Activated naive CD8-positive, alpha-beta T cell treated with anti-CD3 and anti-CD28 coated beads, Interleukin-2, amount 10 ng/mL, durations not matched to agents 7 days and 5 days (primary cell): Measurements from ENCODE around the gene GAR1. TPM values are rescaled to one million over a fixed set of nuclear protein-coding genes. Genes with fewer than 3 reads are reported as not detected.
"Not testable (repeated sequence)": the region's sequence is repeated elsewhere in the genome, so short reads cannot be mapped to it uniquely, and the experiment has no call there.

Experiments
- ATAC-seq: fragments of 150-1000 bp; cut with Tn5 transposase; one replicate; pipeline ENCODE4 v1.10.0; 2021; ENCODE audit warnings: low read depth, moderate library complexity
- POLR2A ChIA-PET: fragments of 350-600 bp; sonication (Branson Sonifier 250); formaldehyde crosslinking; loops from one replicate; lab custom pipeline; 2021; ENCODE audit warnings: antibody characterized with exemption; lab: Charles Lee
- DNase-seq: peaks from one replicate; pipeline ENCODE4 v3.0.0; 2021
- H3K27ac Mint-ChIP-seq: one replicate; pipeline ENCODE4 v1.8.0; 2022; ENCODE audit warnings: mild to moderate bottlenecking, mixed read lengths
- H3K27me3 Mint-ChIP-seq: one replicate; pipeline ENCODE4 v1.8.0; 2022; ENCODE audit warnings: mild to moderate bottlenecking, moderate library complexity, mixed read lengths
- H3K36me3 Mint-ChIP-seq: one replicate; pipeline ENCODE4 v1.8.0; 2021; ENCODE audit warnings: mild to moderate bottlenecking, mixed read lengths
- H3K4me1 Mint-ChIP-seq: one replicate; pipeline ENCODE4 v1.8.0; 2021; ENCODE audit warnings: mixed read lengths
- H3K4me3 Mint-ChIP-seq: one replicate; pipeline ENCODE4 v1.8.0; 2022; ENCODE audit warnings: mild to moderate bottlenecking, moderate library complexity, mixed read lengths
- H3K9me3 Mint-ChIP-seq: one replicate; pipeline ENCODE4 v1.8.0; 2021; ENCODE audit warnings: mixed read lengths
- total RNA-seq, 2 experiments: library from RNA; stranded (reverse); gene quantifications; one replicate each; pipeline ENCODE4 v1.2.3, GENCODE V29; 2021

Gene GAR1
- 10 to 100 TPM; 18.2 to 22.7 TPM for total RNA-seq

DNA sequence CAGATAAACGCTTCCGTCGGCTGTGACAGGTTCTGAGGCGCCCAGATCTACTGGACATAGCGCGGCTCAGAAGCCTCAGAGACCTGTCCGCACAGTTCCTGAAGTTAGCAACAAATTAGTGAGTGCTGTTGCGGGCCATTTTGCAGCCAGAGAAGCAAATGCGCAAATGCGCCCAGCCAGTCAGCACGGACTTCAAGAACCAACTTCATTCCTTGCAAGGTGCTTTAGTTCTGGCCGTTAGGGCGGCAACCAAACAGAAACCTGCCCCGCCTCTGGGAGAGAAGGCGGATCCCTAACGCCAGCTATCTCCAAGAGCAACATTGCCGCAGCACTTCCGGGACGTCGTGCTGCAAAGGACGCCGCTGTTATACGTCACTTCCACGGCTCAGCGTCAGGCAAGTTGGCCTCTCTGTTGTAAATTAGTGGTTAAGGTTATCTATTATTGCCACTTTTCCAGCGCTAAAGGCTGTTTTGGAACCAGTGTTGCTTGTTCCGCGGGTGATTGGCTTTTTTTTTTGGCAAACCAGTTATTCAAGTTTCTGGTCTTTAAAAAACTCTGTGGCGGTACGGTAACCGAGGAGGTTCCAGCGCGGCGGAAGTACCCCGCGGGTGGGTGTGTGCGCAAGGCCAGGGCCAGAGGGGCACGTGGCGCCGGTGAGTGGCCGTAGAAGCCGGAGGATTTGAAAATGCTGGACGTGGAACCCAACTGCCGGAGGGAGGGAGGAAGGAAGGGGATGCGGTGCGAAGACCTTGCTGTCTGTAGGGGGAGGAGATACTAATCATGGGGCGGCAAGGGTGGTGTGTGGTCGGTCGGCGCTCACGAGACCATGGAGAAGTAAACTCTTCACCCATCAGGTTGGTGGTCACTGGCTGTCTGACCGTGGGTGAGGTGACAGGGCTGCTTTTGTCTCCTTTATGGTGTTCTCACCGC lies at the start of gene GAR1:
GAR1 (plus strand) TSS at position 612 of the 931 bp plus-strand sequence. CDS start 403 bp downstream, outside the sequence.
- H3K27ac Mint-ChIP-seq = peak within 1 kb of the TSS; percentile 99
- H3K4me3 Mint-ChIP-seq = peak within 1 kb of the TSS; percentile 98
- POLR2A ChIA-PET = interaction anchor here (0.5 to 1.5 kb wide), 9 partner anchors 12 to 383 kb away, joined by 3 to 7 read pairs (median 3); partner anchors contain the start of genes ELOVL6, MCUB and RRH
- peaks cover 30% of the 10 kb centered on the region for H3K36me3 Mint-ChIP-seq
- no peaks in the 10 kb centered on the region for H3K27me3 Mint-ChIP-seq
- no peaks in the 10 kb centered on the region for H3K9me3 Mint-ChIP-seq
- peaks cover 39% of the 10 kb centered on the region for H3K4me1 Mint-ChIP-seq
- ATAC-seq (peak; percentile 93), DNase-seq (peak; percentile 83)

DNA sequence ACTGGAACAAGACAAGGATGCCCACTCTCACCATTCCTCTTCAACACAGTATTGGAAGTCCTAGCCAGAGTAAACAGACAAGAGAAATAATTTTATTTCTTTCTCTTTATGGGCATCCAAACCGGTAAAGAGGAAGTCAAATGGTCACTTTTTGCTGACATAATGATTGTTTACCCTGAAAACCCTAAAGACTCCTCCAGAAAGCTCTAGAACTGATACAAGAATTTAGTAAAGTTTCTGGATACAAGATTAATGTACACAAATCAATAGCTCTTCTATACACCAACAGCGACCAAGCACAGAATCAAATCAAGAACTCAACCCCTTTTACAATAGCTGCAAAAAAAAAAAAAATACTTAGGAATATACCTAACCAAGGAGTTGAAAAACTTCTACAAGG lies 33.5 kb upstream of the GAR1 start:
- H3K4me1 Mint-ChIP-seq, POLR2A ChIA-PET, DNase-seq, H3K4me3 Mint-ChIP-seq, H3K36me3 Mint-ChIP-seq, ATAC-seq, H3K9me3 Mint-ChIP-seq, H3K27me3 Mint-ChIP-seq, H3K27ac Mint-ChIP-seq: not testable (repeated sequence)

DNA sequence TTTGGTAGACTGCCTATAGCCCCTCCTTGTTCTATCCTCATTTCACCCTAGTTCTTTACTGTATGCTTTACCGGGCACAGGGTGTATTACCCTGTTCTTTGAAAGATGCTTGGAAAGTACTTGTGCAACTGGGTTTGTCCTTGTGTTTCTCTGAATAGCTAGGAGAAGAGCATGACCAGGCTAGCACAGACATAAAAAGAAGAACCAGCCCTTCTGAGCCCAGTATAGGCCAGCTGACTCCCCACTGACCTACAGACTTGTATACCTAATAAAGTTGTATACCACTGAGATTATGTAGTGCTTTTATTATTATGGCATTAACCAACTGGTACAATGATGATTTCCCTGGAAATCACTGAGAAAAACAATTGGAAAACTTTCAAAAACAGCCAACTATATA lies 28.7 kb upstream of the GAR1 start:
- Mint-ChIP-seq H3K4me1 (no peaks in the 10 kb centered on the region), H3K9me3 (peaks cover 1% of the 10 kb centered on the region), H3K27ac (no peak overlapping the region), H3K36me3 (no peaks in the 10 kb centered on the region), H3K4me3 (no peak overlapping the region), H3K27me3 (peaks cover 9% of the 10 kb centered on the region)
- DNase-seq = no peak
- no peak for ATAC-seq
- POLR2A ChIA-PET = no interaction called here

DNA sequence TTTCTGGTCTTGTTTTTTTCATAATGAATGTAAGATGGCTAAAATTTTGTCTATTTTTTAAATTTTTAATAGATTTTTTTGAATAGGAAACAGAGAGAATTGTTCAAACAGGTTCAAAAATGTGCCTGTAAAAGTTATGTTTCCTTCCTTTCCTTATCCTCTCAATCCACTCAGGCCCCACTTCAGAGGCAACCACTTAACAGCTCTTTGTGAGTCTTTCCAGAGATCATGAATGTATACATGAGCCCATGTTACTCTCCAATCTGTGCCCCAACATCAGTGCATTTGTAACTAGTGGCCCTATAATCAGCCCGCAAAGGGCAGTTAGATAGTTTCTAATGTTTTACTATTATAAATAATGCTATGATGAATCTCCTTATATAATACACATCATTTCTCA lies 27.8 kb upstream of the GAR1 start:
- Mint-ChIP-seq H3K4me1 (no peaks in the 10 kb centered on the region), H3K36me3 (no peaks in the 10 kb centered on the region), H3K27me3 (peaks cover 9% of the 10 kb centered on the region), H3K4me3 (no peak overlapping the region), H3K9me3 (peaks cover 1% of the 10 kb centered on the region), H3K27ac (no peak overlapping the region)
- ATAC-seq (no peak), DNase-seq (no peak)
- POLR2A ChIA-PET = no interaction called here

DNA sequence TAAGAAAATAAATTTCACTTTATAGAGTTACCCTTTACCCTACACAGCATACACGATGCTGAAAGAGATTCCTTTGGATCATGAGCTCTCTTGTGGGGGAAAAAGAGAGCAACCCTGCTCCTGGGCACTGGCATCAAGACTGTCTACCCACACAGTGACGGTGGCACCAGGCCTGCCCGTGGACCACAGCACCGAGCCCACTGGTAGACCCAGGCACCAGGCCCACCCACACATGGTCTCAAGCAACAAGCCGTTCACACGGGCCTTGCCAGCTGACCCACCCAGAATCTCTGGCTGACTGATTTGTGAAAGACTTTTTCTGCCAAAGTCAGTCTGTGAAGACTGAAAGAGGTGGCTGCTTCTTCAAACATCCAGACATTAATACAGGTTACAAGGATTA lies 20.5 kb upstream of the GAR1 start:
- peaks cover 11% of the 10 kb centered on the region for H3K9me3 Mint-ChIP-seq
- no peak overlapping the region for H3K4me3 Mint-ChIP-seq
- no peak overlapping the region for H3K27ac Mint-ChIP-seq
- H3K27me3 Mint-ChIP-seq = peaks cover 18% of the 10 kb centered on the region
- ATAC-seq (no peak), DNase-seq (no peak)
- POLR2A ChIA-PET = no interaction called here
- H3K4me1 Mint-ChIP-seq = no peaks in the 10 kb centered on the region
- peaks cover 4% of the 10 kb centered on the region for H3K36me3 Mint-ChIP-seq

DNA sequence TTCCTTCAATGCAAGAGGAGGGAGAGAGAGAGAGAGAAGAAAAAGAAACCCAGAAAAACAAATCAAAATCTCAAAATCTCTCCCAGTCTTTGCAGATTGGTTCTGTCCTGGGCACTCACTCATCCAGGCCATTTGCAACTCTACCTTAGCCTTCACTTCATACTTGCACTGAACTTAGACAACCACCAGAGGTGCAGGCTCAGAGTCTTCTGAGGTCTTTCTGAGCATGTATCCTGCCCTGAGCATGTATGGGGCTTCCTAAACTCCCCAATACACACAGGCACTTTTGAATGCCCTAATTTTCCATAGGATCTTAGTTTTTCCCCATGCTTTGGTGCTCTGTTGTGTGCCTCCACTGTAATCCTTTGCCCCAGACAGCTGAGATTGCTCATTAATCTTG lies 16.7 kb upstream of the GAR1 start:
- Mint-ChIP-seq H3K9me3 (peaks cover 11% of the 10 kb centered on the region), H3K4me1 (peaks cover 1% of the 10 kb centered on the region), H3K4me3 (no peak overlapping the region), H3K36me3 (peaks cover 4% of the 10 kb centered on the region), H3K27ac (no peak overlapping the region), H3K27me3 (peaks cover 14% of the 10 kb centered on the region)
- DNase-seq = no peak
- no peak for ATAC-seq
- POLR2A ChIA-PET = interaction anchor here (0.6 kb wide), 1 partner anchor 28 kb away, joined by 3 read pairs; no protein-coding TSS in a partner anchor

DNA sequence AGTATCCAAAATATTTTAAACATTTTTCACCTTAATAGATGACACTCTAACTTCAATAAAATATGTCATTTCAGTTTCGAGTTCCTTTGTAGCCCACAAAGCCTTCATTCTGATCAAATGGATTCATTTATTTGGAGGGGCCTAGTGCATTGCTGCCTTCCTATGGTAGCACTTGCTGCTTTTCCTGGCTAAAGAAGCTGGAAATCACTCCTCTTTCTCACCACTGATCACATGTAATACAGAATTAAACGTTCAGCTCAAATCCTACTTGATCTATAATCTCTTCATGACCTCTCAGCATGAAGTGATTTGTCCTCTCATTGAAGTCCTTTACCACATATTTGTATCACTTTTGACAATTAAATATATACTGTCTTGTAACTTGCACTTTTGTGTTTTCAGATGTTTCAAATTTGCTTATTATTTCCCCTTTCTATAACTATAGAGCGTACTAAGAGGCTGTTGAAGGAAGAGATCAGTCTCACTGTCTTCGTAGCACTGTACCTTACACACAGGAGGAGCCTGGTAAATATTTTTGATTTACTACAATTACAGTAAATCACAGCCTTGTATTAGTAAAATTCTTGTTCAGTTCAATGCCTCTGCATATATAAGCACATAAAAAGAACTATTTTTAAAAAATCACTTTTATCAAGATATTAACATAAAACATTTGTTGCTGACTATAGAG lies 14.3 kb upstream of the GAR1 start:
- Mint-ChIP-seq H3K36me3 (no peaks in the 10 kb centered on the region), H3K9me3 (peaks cover under 1% of the 10 kb centered on the region), H3K4me1 (peaks cover 1% of the 10 kb centered on the region), H3K4me3 (no peak overlapping the region), H3K27me3 (peaks cover 7% of the 10 kb centered on the region), H3K27ac (no peak overlapping the region)
- DNase-seq (no peak), ATAC-seq (no peak)
- POLR2A ChIA-PET = no interaction called here

DNA sequence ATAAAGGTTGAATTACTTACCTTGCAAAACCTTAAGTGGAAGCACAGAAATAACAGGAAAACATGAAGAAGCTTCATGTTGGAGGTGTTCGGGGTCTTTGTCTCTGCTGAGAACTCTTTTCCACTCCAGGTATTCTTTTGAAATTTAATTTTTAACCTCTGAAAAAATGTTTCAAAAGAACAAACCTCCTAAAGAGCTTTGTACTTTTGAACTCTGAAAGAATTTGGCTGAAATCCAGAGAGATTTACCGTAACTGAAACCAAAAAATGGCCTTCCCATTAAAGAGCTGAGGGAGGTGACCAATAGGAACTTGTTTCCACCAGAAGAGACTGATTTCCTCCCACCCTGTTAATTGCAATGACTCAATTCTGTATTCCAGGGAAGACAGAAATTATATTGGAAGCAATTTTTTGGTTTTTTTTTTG lies 13.7 kb upstream of the GAR1 start, which contains the start of gene CFI:
CFI (minus strand) TSS at position 105 of the 425 bp plus-strand sequence; CDS start at position 77, 28 bp downstream.
- POLR2A ChIA-PET = no interaction called here

DNA sequence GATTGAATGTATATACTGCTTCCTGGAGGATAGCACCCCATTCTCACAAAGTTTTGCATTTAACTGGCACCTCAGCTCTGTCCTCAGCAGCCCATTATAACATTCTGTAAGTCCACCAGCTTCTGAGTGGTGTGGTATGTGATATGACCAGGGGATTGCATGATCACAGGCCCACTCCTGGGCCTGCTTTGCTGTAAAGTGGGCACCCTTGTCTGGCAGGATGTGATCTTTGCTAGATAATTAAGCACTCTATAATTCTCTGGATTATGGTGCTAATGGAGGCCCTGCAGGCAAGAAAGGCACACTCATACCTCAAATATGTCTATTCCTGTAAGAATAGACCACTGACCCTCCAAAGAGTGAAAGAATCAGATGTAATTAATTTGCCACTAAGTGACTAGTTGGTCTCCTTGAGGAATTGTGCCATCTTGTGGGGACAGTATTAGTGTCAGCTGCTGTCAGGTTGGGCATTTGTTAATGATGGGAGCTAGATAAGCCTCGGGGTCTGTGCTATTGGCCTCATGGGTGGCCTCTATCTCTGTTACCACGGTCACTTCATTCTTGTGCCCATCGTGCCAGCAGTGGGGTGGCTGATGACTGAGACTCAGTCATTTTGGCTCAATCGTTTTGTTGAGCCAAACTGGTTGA lies 11.5 kb upstream of the GAR1 start:
- peaks cover 11% of the 10 kb centered on the region for H3K27me3 Mint-ChIP-seq
- no peak for DNase-seq
- peaks cover 1% of the 10 kb centered on the region for H3K4me1 Mint-ChIP-seq
- no peak overlapping the region for H3K27ac Mint-ChIP-seq
- no peaks in the 10 kb centered on the region for H3K36me3 Mint-ChIP-seq
- ATAC-seq = no peak
- no peaks in the 10 kb centered on the region for H3K9me3 Mint-ChIP-seq
- POLR2A ChIA-PET = no interaction called here
- no peak overlapping the region for H3K4me3 Mint-ChIP-seq

More for the DNA sequence above, 13.7 kb upstream of the GAR1 start, which contains the start of gene CFI:
- ATAC-seq (no peak), DNase-seq (no peak)
- Mint-ChIP-seq H3K27ac (no peak within 1 kb of the TSS), H3K4me3 (no peak within 1 kb of the TSS), H3K9me3 (no peaks in the 10 kb centered on the region), H3K4me1 (peaks cover 1% of the 10 kb centered on the region), H3K36me3 (no peaks in the 10 kb centered on the region), H3K27me3 (peaks cover 7% of the 10 kb centered on the region)

DNA sequence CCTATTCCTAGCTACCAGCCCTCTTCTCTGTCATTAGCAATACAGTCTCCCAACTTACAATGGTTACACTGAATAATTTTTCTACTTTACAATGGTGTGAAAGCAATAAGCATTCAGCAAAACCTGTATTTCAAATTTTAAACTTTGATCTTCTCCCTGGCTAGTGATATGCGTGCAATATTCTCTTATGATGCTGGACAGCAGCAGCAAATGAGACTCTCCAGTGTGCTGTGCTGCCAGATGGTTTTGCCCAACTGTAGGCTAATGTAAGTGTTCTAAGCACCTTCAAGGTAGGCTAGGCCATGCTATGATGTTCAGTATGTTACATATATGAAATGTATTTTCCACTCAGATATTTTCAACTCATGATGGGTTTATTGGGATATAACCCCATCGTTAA lies 5.9 kb upstream of the GAR1 start:
- ATAC-seq (no peak), DNase-seq (no peak)
- no peaks in the 10 kb centered on the region for H3K9me3 Mint-ChIP-seq
- H3K27ac Mint-ChIP-seq = no peak overlapping the region
- H3K4me1 Mint-ChIP-seq = peaks cover 5% of the 10 kb centered on the region
- H3K27me3 Mint-ChIP-seq = peaks cover 7% of the 10 kb centered on the region
- POLR2A ChIA-PET = no interaction called here
- H3K4me3 Mint-ChIP-seq = no peak overlapping the region
- peaks cover 2% of the 10 kb centered on the region for H3K36me3 Mint-ChIP-seq

DNA sequence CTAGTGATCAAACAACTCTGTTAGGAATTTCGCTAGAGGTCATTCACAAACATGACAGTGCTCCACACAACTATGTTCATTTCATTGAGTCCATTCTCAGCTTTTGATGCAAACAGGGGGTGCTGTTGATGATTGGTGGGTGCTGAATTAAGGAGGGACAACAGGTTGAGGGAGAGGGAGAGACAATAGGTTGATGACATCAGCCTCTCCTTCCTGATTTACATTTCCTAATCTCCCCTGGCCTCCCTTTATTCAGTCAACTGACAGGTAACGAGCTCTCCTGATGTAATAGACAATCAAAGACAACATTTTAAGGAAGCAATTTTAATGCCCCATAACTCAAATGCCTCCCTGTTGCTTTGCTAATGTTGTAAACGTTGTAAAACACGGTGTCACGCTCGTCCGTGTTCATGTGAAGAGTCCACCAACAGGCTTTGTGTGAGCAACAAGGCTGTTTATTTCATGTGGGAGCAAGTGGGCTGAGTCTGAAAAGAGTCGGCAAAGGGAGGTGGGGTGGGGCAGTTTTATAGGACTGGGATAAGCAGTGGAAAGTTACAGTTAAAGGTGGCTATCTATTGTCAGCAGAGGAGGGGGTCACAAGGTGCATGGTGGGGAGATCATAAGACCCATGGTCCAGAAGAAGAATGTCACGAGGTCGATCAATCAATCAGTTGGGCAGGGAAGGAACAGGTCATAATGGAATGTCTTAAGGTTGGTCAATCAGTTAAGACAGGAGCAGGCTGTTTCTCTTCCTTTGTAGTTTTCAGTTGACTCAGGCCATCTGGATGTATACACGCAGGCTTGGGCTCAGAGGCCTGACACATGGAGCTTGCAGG lies 4.8 kb upstream of the GAR1 start:
- no peak for ATAC-seq
- Mint-ChIP-seq H3K4me1 (peaks cover 9% of the 10 kb centered on the region), H3K27me3 (peaks cover 7% of the 10 kb centered on the region), H3K9me3 (no peaks in the 10 kb centered on the region), H3K4me3 (no peak overlapping the region), H3K36me3 (peaks cover 4% of the 10 kb centered on the region), H3K27ac (no peak overlapping the region)
- POLR2A ChIA-PET = no interaction called here
- no peak for DNase-seq

DNA sequence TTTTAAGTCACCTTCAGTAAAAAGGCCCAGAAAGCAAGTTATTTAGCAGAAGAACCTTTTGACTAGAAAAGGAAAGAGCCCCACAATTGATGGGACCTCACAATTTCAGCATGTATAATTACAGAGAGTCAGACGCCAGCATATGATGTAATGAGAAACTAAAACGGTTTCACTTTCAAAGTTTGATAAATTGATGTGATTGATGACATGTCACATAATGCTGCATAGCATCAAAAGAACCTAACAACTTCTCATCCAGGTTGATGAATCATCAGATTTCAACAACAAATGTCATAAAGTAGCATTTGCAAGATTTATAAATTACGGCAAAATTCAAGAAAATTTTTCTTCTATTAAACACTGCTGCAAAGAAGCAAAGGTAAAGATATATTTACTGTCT lies 3.9 kb upstream of the GAR1 start:
- H3K27ac Mint-ChIP-seq = no peak overlapping the region
- peaks cover 7% of the 10 kb centered on the region for H3K27me3 Mint-ChIP-seq
- POLR2A ChIA-PET = no interaction called here

More for the DNA sequence above, 3.9 kb upstream of the GAR1 start:
- Mint-ChIP-seq H3K9me3 (no peaks in the 10 kb centered on the region), H3K4me1 (peaks cover 17% of the 10 kb centered on the region), H3K4me3 (no peak overlapping the region), H3K36me3 (peaks cover 5% of the 10 kb centered on the region)
- DNase-seq = no peak
- no peak for ATAC-seq
